GM18520 (cell line): ENCODE data around the gene IFNGR2.
"Not testable (repeated sequence)": the region's sequence is repeated elsewhere in the genome, so short reads cannot be mapped to it uniquely, and the experiment has no call there.

Source experiments
- ATAC-seq: cut with Tn5 transposase; IDR thresholded peaks from one replicate; pipeline ENCODE4 v1.9.1; 2021; ENCODE audit not compliant: unreplicated experiment

IFNGR2 gene

DNA sequence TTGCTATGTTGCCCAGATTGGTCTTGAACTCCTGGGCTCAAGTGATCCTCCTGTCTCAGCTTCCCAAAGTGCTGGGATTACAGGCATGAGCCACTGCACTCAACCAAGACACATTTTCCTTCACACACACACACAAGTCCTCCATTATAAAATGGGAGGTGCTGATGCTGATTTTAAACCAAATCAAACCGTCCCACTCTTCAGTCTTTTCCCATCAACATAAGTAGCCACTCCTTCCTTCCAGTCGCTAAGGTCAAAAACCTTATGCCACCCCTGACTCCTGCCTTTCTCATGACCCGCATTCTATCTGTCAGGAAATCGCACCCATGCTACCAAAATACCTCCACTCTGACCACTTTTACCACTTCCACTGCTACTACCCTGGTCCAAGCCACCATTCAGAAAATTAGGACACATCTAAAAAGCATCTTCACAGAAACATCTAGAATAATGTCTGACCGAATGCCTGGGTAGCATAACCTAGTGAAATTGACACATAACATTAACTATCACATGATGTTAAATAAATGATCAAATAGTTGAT lies 28.0 kb upstream of the IFNGR2 start:
- ATAC-seq, result no peak

DNA sequence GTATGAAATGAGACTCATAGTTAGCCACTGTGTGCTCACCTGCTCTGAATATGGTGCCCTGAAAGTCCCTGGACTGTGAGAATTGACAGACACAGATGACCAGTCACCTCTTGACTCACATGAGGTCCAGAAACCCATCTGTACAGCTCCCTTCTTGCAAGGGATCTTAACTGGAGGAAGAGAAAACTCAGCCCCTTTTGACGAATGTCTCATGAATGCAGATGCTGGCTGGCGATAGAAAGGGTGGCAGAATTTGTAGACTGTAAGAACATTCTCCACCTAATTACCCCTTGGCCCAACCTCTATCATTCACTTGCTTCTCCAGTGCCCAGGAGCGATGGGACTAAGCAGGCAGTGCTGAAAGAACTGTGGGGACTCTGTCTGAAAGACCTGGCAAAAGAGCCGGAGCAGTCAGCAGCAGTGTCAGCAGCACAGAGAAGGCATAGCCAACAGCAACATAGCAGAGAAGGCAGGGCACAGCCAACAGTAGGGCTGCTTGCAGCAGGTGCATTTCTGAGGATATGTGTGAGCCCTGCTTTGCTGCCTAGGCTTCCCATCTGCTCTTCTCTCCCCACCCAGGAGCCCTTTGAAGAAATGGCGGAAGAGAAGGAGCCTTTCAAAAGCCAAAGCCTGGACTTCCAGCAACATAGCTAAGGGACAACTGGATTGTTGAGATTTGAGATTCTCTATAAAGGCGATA lies 25.8 kb upstream of the IFNGR2 start:
- ATAC-seq, result no peak

DNA sequence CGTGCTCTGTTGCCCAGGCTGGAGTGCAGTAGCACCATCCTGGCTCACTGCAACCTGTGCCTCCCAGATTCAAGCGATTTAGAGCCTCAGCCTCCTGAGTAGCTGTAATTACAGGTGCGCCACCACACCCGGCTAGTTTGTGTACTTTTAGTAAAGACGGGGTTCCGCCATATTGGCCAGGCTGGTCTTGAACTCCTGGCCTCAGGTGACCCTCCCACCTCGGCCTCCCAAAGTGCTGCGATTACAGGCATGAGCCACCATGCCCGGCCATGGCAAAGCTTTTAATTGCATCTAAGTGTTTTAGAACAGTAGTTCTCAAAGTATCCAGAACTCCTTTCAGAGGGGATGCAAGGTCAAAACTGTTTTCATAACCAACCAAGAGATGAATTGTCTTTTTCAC lies 25.1 kb upstream of the IFNGR2 start:
- ATAC-seq, result no peak

DNA sequence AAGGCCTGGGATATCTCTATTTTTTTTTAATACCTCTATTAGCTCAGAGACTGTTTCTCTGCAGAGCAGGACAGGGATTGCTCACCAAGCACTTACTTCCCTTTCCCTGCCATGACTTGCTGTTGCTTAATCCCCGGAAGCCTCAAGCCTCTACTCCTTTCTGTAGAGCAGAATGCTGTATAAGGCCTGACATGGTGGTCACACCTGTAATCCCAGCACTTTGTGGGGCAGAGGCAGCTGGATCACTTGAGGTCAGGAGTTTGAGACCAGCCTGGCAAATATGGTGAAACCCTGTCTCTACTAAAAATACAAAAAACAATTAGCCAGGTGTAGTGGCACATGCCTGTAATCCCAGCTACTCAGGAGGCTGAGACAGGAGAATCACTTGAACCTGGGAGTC lies 23.3 kb upstream of the IFNGR2 start:
- ATAC-seq, result not testable (repeated sequence)

DNA sequence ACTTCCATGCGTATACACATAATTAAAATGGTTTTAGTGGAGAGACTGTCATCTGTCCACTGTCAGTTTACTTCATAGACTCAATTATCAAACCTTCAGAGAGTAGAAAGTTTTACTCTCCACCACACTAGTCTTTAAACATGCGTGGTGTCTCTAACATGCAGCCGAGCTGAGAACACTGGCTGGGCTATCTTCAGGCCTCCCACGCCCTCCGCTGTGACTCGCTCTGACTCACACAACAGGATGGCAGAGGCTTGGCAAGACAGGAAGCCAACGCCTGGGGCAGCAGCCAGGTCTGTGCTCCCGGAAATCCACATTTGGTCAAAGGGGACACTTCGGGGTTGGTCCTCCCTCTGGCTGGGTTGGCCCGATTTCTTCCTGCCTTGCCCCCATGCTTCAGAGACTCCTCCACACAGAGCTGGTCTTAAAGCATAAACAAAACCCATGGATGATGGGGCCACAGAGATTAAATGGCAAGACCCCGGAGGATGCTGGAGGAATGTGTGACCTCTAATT lies 22.7 kb upstream of the IFNGR2 start:
- ATAC-seq, result peak; percentile 43

DNA sequence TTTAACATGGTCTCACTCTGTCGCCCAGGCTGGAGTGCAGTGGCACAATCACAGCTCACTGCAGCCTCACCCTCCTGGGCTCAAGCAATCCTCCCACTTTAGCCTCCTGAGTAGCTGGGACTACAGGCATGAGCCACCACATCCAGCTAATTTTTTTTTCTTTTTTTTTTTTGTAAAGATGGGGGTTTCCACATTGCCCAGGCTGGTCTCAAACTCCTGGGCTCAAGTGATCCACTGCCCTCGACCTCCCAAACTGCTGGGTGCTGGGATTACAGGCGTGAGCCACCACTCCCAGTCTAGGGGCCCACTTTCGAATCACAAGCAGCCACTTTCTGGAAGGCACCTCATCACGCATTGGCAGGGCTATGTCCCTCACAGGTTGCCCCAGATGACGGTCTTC lies 21.8 kb upstream of the IFNGR2 start:
- ATAC-seq, result not testable (repeated sequence)

DNA sequence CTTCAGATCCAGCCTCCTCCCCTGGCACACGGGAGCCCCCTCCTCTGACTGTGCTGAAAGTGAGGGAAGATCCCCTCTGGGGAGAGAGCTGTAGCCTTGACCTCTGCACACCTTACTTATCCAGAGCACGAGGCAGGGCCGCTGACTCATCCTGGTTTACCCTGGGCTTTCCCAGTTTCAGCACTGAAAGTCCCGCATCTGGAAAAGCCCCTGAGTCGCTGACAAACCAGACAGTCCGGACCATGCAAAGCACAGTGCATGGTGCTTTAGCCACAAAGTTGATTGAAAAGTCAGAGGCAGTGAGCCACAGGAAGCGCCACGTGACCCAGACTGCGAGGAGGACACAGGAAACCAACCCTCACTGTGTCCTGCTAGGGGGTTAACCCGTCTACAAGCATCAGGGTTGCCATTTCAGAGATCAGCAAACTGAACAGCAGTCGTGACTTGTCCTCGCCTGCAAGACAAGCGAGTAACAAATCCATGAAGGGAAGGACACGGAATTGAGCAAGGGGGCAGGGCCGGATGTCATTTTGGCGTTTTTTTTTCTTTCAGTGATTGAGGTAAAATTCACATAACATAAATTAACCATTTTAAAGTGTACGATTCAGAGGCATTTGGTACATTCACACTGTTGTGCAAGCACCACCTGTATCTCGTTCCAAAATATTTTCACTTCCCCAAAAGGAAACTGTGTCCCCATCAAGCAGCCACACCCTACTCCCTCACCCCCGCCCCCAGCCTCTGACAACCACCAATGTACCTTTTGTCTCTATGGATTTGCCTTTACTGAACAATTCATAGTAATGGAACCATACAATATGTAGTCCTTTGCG lies 19.9 kb upstream of the IFNGR2 start:
- peak; percentile 63 for ATAC-seq

DNA sequence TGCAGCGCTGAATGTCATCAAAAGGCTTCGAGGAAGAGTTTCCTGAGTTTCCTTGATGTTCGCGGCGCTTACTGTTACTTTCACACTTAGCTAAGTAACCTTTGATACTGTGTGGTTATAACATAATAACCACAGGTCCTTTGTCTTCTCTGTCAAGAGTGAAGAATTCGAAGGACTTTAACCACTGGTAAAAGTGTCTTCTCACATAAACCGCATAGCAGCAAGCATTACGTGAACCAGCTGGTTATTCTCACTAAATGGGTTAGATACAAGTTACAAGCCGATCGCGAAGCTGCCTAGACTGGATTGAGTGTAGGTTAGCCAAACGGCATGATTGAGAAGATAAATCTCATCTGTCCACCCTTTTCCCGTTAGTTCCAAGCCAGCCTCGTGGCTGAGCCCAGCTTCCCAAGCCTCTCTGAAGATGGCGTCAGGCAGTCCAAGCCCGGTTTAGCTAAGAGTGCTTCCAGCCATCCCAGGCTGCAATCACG lies 18.3 kb upstream of the IFNGR2 start:
- peak; percentile 37 for ATAC-seq

DNA sequence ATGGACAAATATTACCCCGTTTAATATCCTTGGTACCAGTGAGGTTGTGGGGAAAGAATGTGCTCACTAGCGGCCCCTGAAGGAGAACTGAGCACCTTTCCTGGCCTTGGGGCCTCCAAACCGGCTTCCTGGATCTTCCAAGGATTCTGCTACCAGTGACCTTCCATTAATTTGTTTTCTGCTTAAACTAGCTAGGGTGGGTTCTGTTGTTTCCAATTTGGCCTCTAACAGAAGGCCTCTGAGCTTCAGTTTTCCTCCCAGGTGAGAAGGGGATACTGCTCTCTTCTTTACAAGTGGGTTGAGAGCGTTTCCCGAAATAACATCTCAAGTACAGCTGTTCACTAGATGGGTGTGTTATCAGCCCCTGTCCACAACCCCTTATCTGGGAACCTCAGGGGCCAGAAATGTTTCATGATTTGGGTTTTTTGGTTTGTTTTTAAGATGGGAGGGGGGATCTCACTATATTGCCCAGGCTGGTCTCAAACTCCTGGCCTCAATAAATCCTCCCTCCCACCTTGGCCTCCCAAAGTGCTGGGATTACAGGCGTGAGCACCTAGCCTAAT lies 16.9 kb upstream of the IFNGR2 start:
- no peak for ATAC-seq

DNA sequence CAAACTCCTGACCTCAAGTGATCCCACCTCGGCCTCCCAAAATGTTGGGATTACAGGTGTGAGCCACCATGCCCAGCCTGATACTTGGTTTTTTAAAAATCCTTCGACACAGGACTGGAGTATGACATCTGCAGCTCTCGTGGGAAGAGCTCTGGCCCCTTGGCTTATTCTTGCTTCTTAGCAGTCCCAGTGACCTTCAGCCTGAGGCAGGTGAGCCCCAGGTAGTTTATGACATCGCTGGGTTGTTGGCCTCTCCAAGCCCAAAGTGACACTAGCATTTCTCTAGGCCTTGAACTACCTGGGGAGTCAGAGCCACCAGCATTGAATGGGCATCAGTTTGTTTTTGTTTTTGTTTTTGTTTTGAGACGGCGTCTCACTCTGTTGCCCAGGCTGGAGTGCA lies 15.9 kb upstream of the IFNGR2 start:
- no peak for ATAC-seq

DNA sequence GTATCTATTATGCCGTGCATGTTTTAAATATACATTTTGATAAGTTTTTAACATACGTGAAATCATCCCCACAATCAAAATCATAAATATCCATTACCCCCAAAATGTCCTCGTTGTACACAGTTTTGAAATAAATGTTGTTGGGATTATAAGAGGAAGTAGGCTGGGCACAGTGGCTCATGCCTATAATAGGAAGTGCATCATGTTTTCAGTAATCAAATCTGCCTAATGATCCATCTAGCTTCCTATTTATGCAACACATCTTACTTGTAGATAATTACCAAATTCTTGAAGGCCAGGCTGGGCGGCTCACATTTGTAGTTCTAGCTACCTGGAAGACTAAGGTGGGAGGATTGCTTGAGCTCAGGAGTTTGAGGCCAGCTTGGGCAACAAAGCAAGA lies 15.0 kb upstream of the IFNGR2 start:
- ATAC-seq, result no peak

DNA sequence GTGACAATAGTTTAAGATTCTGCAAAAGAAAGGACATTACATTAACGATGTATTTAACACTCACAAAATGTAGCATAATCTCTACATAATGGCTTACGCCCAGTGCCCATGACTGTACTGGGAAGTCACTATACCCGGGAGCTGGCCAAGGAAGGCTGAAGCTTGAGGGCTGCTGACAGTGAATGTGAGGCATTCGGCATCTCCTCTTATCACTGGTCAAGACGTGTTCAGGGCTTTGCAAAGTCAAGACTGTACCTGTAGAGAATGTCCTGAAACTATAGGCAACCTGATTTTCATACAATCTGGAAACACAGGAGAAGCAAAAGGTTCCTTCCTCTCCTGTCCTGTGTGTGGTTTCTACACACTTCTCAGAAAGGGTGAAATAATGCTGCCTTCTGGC lies 12.7 kb upstream of the IFNGR2 start:
- no peak for ATAC-seq

DNA sequence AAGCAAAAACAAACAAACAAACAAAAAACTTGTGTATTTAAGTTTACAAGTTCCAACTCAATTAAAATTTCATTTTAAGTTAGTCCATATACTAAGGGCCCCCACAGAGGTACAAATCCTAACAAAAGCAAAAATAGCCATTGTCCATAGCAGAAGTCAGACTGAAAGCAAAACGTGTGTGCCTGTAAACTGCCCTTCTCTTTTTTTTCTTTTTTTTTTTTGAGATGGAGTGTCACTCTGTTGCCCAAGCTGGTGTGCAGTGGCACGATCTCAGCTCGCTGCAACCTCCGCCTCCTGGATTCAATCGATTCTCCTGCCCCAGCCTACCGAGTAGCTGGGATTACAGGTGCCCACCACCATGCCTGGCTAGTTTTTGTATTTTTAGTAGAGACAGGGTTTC lies 11.6 kb upstream of the IFNGR2 start:
- ATAC-seq, result no peak

DNA sequence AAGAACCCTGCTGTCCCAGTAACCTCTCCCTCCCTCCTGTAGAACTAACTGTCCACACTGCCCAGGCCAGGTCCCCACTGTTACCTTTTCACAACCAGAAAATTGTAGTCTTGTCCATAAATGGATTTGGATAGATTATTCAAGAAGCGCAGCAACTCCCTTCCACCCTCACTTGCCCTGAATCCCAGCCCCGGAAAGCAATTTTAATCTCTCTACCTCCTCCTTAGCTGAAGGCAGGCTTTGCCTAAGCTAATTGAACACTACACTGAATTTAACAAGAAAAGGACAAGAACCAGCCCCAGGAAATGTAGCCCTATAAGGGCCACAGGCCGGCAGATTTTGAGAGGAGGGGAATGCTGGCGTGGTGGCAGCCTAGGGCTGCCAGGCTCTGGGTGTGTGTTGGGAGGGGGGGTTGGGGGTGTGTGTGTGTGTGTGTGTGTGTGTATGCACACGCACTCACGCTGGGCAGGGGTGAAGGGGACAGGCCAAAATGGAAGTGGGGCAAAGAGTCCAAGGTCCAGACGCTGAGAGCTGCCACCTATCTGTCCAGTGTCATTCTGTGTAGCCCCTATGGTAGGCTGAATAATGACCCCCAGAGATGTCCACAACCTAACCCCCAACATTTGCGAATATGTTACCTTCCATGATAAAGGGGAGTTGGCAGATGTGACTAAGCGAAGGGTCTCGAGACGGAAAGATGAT lies 10.8 kb upstream of the IFNGR2 start:
- no peak for ATAC-seq

DNA sequence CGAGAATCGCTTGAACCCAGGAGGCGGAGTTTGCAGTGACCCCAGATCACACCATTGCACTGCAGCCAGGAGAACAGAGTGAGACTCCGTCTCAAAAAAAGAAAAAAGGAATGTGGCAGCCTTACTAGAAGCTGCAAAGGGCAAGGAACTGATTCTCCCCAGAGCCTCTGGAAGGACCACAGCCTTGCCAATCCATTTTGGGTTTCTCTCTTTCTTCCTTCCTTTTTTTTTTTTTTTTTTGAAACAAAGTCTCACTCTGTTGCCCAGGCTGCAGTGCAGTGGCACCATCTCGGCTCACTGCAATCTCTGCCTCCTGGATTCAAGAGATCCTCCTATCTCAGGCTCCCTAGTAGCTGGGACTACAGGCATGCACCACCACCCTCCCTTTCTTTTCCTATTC lies 9.9 kb upstream of the IFNGR2 start:
- no peak for ATAC-seq

DNA sequence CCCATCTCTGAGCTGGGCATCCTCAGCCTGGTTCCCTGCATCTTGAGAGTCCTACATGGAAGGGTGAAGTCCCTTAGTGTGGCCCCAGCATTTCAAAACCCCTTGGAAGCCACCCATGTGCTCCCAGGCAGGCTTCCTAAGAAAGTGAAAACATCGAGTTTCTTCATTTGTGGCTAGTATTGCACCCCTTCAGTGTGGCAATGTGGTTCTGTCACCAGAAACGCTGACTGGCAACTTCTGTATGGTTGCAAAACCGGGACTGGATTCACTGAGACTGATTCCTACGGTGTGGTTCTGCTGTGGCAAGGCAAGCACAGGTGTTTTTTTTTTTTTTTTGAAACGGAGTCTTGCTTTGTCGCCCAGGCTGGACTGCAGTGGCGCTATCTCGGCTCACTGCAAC lies 9.0 kb upstream of the IFNGR2 start:
- ATAC-seq, result no peak

DNA sequence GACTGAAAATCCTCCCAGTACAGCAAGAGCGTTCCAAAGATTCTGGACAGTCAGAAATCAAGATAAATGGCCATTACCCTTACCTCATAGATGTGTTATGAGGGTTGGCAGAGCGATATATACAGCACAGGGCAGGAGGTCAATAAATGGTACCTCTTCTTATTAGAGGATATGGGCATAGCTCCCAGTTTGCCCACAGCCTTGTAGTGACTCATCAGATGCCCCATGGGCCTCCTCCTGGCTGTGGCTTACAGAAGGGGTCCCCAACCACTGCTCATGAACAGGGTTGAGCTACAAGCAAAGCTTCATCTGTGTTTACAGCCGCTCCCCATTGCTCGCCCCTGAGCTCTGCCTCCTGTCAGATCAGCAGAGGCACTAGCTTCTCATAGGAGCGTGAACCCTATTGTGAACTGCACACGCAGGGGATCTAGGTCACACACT lies 7.3 kb upstream of the IFNGR2 start:
- ATAC-seq, result no peak

DNA sequence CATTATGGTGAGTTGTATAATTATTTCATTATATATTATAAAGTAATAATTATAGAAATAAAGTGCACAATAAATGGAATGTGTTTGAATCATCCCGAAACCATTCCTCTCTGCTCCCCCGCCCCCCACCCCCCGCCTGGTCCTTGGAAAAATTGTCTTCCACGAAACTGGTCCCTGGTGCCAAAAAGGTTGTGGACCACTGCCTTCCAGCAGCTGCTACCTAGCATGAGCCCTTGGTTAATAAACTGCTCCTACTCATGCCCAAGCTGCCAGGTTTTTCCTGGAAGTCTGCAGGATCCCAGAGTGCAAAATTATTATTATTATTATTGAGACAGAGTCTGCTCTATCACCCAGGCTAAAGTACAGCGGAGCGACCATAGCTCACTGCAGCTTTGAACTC lies 6.8 kb upstream of the IFNGR2 start:
- no peak for ATAC-seq

DNA sequence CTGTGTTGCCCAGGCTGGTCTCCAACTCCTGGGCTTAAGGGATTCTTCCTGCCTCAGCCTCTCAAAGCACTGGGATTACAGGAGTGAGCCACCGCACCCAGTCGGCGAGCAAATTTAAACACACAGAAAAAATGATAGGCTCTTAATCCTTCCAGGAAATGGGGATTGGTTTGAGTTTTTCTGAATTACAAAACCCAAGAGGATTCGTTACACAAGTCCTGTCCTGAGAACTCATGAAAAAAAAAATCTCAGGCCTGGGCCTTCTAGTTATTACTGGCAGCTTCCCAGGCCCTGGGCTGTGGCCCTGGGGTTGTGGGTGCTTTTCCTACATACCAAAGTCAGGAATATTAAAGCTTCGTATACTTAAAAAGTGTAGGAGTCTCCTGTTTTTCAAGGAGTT lies 6.3 kb upstream of the IFNGR2 start:
- ATAC-seq, result no peak

DNA sequence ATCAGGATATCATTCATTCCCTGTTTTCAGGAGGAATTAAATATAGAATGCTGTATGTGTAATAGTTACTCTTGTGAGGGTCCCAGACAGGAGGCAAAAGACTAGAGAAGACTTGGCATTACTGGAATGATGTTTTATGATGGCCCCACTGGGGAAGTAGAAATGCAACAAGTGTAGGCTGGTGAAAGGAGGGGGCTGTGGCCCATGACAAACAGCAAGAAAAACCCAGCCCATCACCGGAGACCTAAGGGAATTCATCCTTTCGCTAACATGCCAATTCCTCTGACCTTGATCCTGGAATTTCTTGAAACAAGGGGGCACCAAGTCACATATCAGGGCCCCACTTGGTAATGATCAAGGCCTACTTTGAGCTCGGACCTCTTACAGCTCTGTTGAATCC lies 5.5 kb upstream of the IFNGR2 start:
- ATAC-seq, result no peak

DNA sequence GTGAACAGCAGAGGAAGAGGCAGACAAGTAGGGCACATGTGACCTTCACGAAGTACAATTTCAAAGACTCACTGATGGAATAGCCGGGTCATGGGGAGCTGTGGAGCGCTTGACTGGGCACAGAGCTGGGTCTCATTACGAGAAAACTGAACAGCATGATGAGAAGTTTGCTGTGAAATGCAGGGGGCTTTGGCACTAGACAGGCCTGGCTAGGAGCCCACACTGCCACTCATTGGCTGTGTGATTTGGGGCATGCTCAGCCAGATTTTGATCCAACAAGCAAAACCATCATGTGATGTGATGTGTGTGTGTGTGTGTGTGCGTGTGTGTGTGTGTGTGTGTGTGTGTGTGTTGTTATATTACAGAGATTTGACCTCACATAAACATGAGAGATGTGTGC lies 4.9 kb upstream of the IFNGR2 start:
- no peak for ATAC-seq
